Esophagus squamous epithelium (tissue), 4 donors: Measurements from ENCODE around the gene PAPOLA.

Experiments
- CTCF ChIP-seq, 6 experiments: fragments of 450-650 bp in 4 of 6; fragments of 200-600 bp in 2 of 6; sonication (generic) in 2 of 6; IDR thresholded peaks; one replicate each; pipeline ENCODE4 v1.5.1; 2016 to 2019; ENCODE audit warnings: antibody characterized with exemption in 6 of 6, mild to moderate bottlenecking in 4 of 6, moderate library complexity in 4 of 6
- POLR2A ChIP-seq, 4 donors: fragments of 450-650 bp; IDR thresholded peaks; one replicate each; pipeline ENCODE4 v1.6.1; 2017; ENCODE audit warnings: antibody characterized with exemption in 4 of 4, mild to moderate bottlenecking in 4 of 4, moderate library complexity in 3 of 4

- TF ChIP-seq CTCF (IDR thresholded peaks at IDR 0.05) (no peak), POLR2A (IDR thresholded peaks at IDR 0.05) (no peak)
These were observed 66.4 kb downstream of the PAPOLA start for GRCh38 chr14:96568621-96569020.
